NCI-H1092 (cell line): ENCODE measurements around the gene OR8B4.
A peak's percentile ranks its signal among the peaks of the same experiment; 100 is the strongest.
"Not testable (repeated sequence)": the region's sequence is repeated elsewhere in the genome, so short reads cannot be mapped to it uniquely, and the experiment has no call there.

Source experiments
- DNase-seq: peaks from one replicate; lab custom pipeline; 2025; lab: John Stamatoyannopoulos, UW

Gene OR8B4

DNA sequence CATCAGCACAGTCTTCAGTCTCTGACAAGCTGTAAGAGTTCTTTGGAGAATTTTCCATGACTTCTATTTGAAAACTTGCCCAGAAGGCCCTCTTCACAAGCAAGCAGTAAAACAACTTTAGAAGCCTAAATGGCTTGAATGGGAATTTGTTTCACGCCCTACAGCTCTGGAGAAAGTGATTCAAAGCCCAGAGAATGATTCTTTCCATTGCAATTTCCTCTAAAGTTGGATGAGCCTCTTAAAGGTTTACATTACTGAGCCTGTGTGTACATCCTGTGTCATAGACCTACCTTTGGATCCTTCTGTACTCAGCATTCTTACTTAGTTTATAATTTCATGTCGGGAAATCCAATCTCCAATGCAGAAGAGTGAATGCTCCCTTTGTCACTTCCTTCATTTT, 19.1 kb downstream of the OR8B4 start:
- no peak for DNase-seq

DNA sequence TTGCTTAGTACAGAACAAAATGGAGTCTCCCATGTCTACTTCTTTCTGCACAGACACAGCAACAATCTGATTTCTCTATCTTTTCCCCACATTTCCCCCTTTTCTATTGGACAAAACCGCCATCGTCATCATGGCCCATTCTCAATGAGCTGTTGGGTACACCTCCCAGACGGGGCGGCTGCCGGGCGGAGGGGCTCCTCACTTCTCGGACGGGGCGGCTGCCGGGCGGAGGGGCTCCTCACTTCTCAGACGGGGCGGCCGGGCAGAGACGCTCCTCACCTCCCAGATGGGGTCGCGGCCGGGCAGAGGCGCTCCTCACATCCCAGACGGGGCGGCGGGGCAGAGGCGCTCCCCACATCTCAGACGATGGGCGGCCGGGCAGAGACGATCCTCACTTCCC, 21.5 kb downstream of the OR8B4 start:
- DNase-seq = not testable (repeated sequence)

- DNase-seq = peak; percentile 1
These were observed 22.2 kb downstream of the OR8B4 start for GRCh38 chr11:124402326-124402922.

GRCh38 chr11:124398924-124399323, 25.7 kb downstream of the OR8B4 start, which contains the start of gene OR8B3:
Gene OR8B3, minus strand, starts transcription at chr11:124399024. Its CDS starts 1,673 bp downstream, at chr11:124397351.
- no peak for DNase-seq

- DNase-seq = not testable (repeated sequence)
These were observed 27.8 kb downstream of the OR8B4 start for GRCh38 chr11:124396847-124397246.

- no peak for DNase-seq
These were observed 30.3 kb downstream of the OR8B4 start for GRCh38 chr11:124394408-124394807.

DNA sequence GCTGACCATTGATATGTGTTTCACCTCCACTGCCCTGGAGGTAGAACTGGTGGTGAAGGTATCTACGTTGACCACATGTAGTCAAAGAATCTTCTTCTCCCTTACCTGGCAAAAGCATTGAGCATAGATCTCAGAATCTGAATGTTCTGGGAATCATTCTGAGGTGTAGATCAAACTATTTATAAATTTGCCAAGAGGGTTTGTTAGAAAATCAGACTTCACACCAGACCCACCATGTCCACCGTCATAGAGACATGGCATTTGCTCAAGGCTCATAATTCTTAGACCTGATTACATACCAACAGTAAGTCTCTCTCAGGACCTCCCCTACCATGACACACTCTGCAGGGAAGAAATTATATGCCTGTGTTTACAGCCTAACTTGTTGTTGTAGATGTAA, 40.3 kb downstream of the OR8B4 start, which contains the start of gene OR8B2:
Gene OR8B2 (minus strand): TSS at position 101 of the 400 bp plus-strand sequence. CDS start 1,156 bp downstream, outside the sequence.
- no peak for DNase-seq

GRCh38 chr11:124382857-124383256, 41.8 kb downstream of the OR8B4 start:
- DNase-seq = not testable (repeated sequence)

GRCh38 chr11:124380585-124380984, 44.1 kb downstream of the OR8B4 start:
- DNase-seq = no peak

GRCh38 chr11:124376280-124376679, 48.4 kb downstream of the OR8B4 start:
- DNase-seq = no peak
